Gastrocnemius medialis (tissue), 4 donors: ENCODE measurements around the gene ACBD3. TPM values are rescaled to one million over a fixed set of nuclear protein-coding genes. Genes with fewer than 3 reads are reported as not detected.

Source experiments
- ATAC-seq, 2 donors: fragments of 150-250 bp; one replicate each; pipeline ENCODE4 v1.9.1; 2016
- DNase-seq, 2 donors: peaks; one replicate each; pipeline ENCODE4 v3.0.0-alpha.2; 2019
- H3K27ac ChIP-seq, 4 donors: fragments of 200-600 bp; sonication (generic); 1 replicate in 1 of 4; 2 replicates in 3 of 4; pipeline ENCODE4 v1.5.1; 2016 to 2018; ENCODE audit warnings: mild to moderate bottlenecking in 2 of 4, moderate library complexity in 1 of 4
- H3K27me3 ChIP-seq, 3 donors: fragments of 200-600 bp; sonication (generic) in 2 of 3; 1 replicate in 1 of 3; 2 replicates in 2 of 3; pipeline versions ENCODE4 v1.5.1 to v1.6.0; 2016 to 2019; ENCODE audit warnings: mild to moderate bottlenecking in 1 of 3, moderate library complexity in 1 of 3
- H3K36me3 ChIP-seq, 2 donors: fragments of 200-600 bp; sonication (generic) in 1 of 2; one replicate each; pipeline ENCODE4 v1.5.1; 2017 to 2018
- H3K4me1 ChIP-seq, 2 donors: fragments of 200-600 bp; sonication (generic) in 1 of 2; one replicate each; pipeline ENCODE4 v1.5.1; 2016 to 2017; ENCODE audit warnings: mild to moderate bottlenecking in 2 of 2
- H3K4me3 ChIP-seq, 4 donors: fragments of 200-600 bp; sonication (generic) in 3 of 4; 1 replicate in 1 of 4; 2 replicates in 3 of 4; pipeline ENCODE4 v1.5.1; 2016 to 2019; ENCODE audit warnings: mild to moderate bottlenecking in 2 of 4
- H3K9me3 ChIP-seq, 3 donors: fragments of 200-600 bp; sonication (generic) in 2 of 3; 1 replicate in 1 of 3; 2 replicates in 2 of 3; pipeline ENCODE4 v1.5.1; 2016 to 2019
- CTCF ChIP-seq, 5 experiments: fragments of 450-650 bp in 3 of 5; fragments of 200-600 bp in 2 of 5; sonication (generic) in 2 of 5; IDR thresholded peaks in 4 of 5; conservative IDR thresholded peaks in 1 of 5; 1 replicate in 4 of 5; 2 replicates in 1 of 5; pipeline ENCODE4 v1.5.1; 2016 to 2019; ENCODE audit warnings: antibody characterized with exemption in 5 of 5, mild to moderate bottlenecking in 3 of 5, moderate library complexity in 3 of 5
- POLR2A ChIP-seq, 2 donors: fragments of 450-650 bp; IDR thresholded peaks; one replicate each; pipeline ENCODE4 v1.6.1; 2017; ENCODE audit warnings: antibody characterized with exemption in 2 of 2, mild to moderate bottlenecking in 2 of 2, moderate library complexity in 2 of 2
- in situ Hi-C, 4 donors: fragments of 200-750 bp; cut with MboI; loops; one replicate each; pipeline versions ENCODE4 v1.15.0 to v1.8.0; 2017; ENCODE audit warnings: low sequenced_read_pairs in 4 of 4
- intact Hi-C: fragments of 100-400 bp; cut with DNase I; formaldehyde crosslinking; loops from one replicate; pipeline ENCODE4 v1.15.1; 2023; ENCODE audit warnings: low total_unique reads
- total RNA-seq, 4 donors: library from RNA; depleted of rRNA; stranded (reverse); fragments of >200 nt; gene quantifications; one replicate each; pipeline versions ENCODE4 v1.1.0 to v1.2.3, GENCODE V29; 2016

Gene ACBD3
- total RNA-seq, 4 donors from 2014 or later: 31.1 to 43.9 (median 36.6) TPM

- ATAC-seq (no peak), DNase-seq (no peak)
- Histone ChIP-seq H3K4me1 (no peaks in the 10 kb centered on the region), H3K36me3 (peaks cover 0 to 43% of the 10 kb centered on the region in 2 donors), H3K27me3 (no peaks in the 10 kb centered on the region), H3K27ac (no peak overlapping the region), H3K9me3 (no peaks in the 10 kb centered on the region), H3K4me3 (no peak overlapping the region)
- TF ChIP-seq POLR2A (IDR thresholded peaks at IDR 0.05) (no peak), CTCF (IDR thresholded peaks at IDR 0.05 in 4 of 5, conservative IDR thresholded peaks at IDR 0.05 in 1 of 5) (no peak)
- in situ Hi-C loops (no loop called here), intact Hi-C loops (no loop called here)
Observed at GRCh38 chr1:226166341-226166740, 20.2 kb downstream of the ACBD3 start.

- no peaks in the 10 kb centered on the region for H3K9me3 ChIP-seq
- no peak overlapping the region for H3K4me3 ChIP-seq
- no peaks in the 10 kb centered on the region for H3K27me3 ChIP-seq
- no peaks in the 10 kb centered on the region for H3K4me1 ChIP-seq
- DNase-seq: no peak
- TF ChIP-seq POLR2A (IDR thresholded peaks at IDR 0.05) (no peak), CTCF (IDR thresholded peaks at IDR 0.05 in 4 of 5, conservative IDR thresholded peaks at IDR 0.05 in 1 of 5) (no peak)
- intact Hi-C loops (no loop called here), in situ Hi-C loops (no loop called here)
- peaks cover 0 to 65% of the 10 kb centered on the region in 2 donors for H3K36me3 ChIP-seq
- H3K27ac ChIP-seq: no peak overlapping the region
- ATAC-seq: no peak
Observed at GRCh38 chr1:226164154-226164553, 22.4 kb downstream of the ACBD3 start.

- no peak overlapping the region for H3K27ac ChIP-seq
- H3K4me1 ChIP-seq: no peaks in the 10 kb centered on the region
- ATAC-seq (no peak), DNase-seq (no peak)
- no peak overlapping the region for H3K4me3 ChIP-seq
- no peaks in the 10 kb centered on the region for H3K27me3 ChIP-seq
- TF ChIP-seq CTCF (IDR thresholded peaks at IDR 0.05 in 4 of 5, conservative IDR thresholded peaks at IDR 0.05 in 1 of 5) (no peak), POLR2A (IDR thresholded peaks at IDR 0.05) (no peak)
- in situ Hi-C loops: no loop called here
- peaks cover 0 to 78% of the 10 kb centered on the region in 2 donors for H3K36me3 ChIP-seq
- intact Hi-C loops: no loop called here
- no peaks in the 10 kb centered on the region for H3K9me3 ChIP-seq
Observed at GRCh38 chr1:226162898-226163297, 23.6 kb downstream of the ACBD3 start.

- intact Hi-C loops (loop anchor here (1.0 kb wide), 1 partner anchor 16 kb away; no protein-coding TSS in a partner anchor), in situ Hi-C loops (no loop called here)
- no peak overlapping the region for H3K27ac ChIP-seq
- TF ChIP-seq CTCF (IDR thresholded peaks at IDR 0.05 in 4 of 5, conservative IDR thresholded peaks at IDR 0.05 in 1 of 5) (no peak), POLR2A (IDR thresholded peaks at IDR 0.05) (no peak)
- H3K27me3 ChIP-seq: no peaks in the 10 kb centered on the region
- H3K9me3 ChIP-seq: no peaks in the 10 kb centered on the region
- H3K36me3 ChIP-seq: peaks cover 0 to 68% of the 10 kb centered on the region in 2 donors
- ATAC-seq (no peak), DNase-seq (no peak)
- no peak overlapping the region for H3K4me3 ChIP-seq
- no peaks in the 10 kb centered on the region for H3K4me1 ChIP-seq
Observed at GRCh38 chr1:226158983-226159382, 27.6 kb downstream of the ACBD3 start.

GRCh38 chr1:226158457-226158856, 28.1 kb downstream of the ACBD3 start:
- H3K4me3 ChIP-seq: no peak overlapping the region
- H3K36me3 ChIP-seq: peaks cover 0 to 68% of the 10 kb centered on the region in 2 donors
- H3K9me3 ChIP-seq: no peaks in the 10 kb centered on the region
- no peak for ATAC-seq
- H3K27me3 ChIP-seq: no peaks in the 10 kb centered on the region
- in situ Hi-C loops (no loop called here), intact Hi-C loops (no loop called here)
- H3K4me1 ChIP-seq: no peaks in the 10 kb centered on the region
- no peak for TF ChIP-seq CTCF (IDR thresholded peaks at IDR 0.05 in 4 of 5, conservative IDR thresholded peaks at IDR 0.05 in 1 of 5)
- no peak for TF ChIP-seq POLR2A (IDR thresholded peaks at IDR 0.05)
- no peak overlapping the region for H3K27ac ChIP-seq
- DNase-seq: no peak
